ENCODE measurements around the gene APOB. TPM values are rescaled to one million over a fixed set of nuclear protein-coding genes. Genes with fewer than 3 reads are reported as not detected.
A peak's percentile ranks its signal among the peaks of the same experiment; 100 is the strongest.

Gene APOB
- total and polyA plus RNA-seq, 2 of the 13 experiments (the other 11 are each of a cell fraction or from before 2014, with no cell fraction given) = 1,569 to 2,515 TPM

- no peak for TF ChIP-seq GPBP1L1 (CRISPR knock-in tag; IDR thresholded peaks at IDR 0.05)
- TF ChIP-seq KDM2A (CRISPR knock-in tag; IDR thresholded peaks at IDR 0.05; ENCODE audit: borderline replicate concordance, low read depth) = peak; percentile 41; the same call in 1 of the 2 replicates
- TF ChIP-seq GABPB1 (CRISPR knock-in tag; IDR thresholded peaks at IDR 0.05) = 0 out of 2 replicates have a peak, but pooled peaks have one; percentile 24
- no peak for TF ChIP-seq CENPBD1 (CRISPR knock-in tag; IDR thresholded peaks at IDR 0.05; ENCODE audit: borderline replicate concordance, low read depth)
- TF ChIP-seq ETS1 (CRISPR knock-in tag; IDR thresholded peaks at IDR 0.05) = no peak
- no peak for TF ChIP-seq MTA3 (CRISPR knock-in tag; IDR thresholded peaks at IDR 0.05)
- TF ChIP-seq AHDC1 (CRISPR knock-in tag; IDR thresholded peaks at IDR 0.05; ENCODE audit: borderline replicate concordance) = no peak
- TF ChIP-seq TAF1 (CRISPR knock-in tag; IDR thresholded peaks at IDR 0.05) = no peak; the same call in 1 of the 2 replicates
- TF ChIP-seq CBX5 (CRISPR knock-in tag; IDR thresholded peaks at IDR 0.05; ENCODE audit: borderline replicate concordance) = no peak
- TF ChIP-seq BHLHE40 (IDR thresholded peaks at IDR 0.05; ENCODE audit: low read length) = no peak
- TF ChIP-seq ZNF564 (CRISPR knock-in tag; IDR thresholded peaks at IDR 0.05) = no peak
- no peak for TF ChIP-seq ZNF20 (CRISPR knock-in tag; IDR thresholded peaks at IDR 0.05)
- no peak for TF ChIP-seq PLSCR1 (CRISPR knock-in tag; IDR thresholded peaks at IDR 0.05; ENCODE audit: borderline replicate concordance)
- TF ChIP-seq ATF7-NPFF (CRISPR knock-in tag; IDR thresholded peaks at IDR 0.05; ENCODE audit: low read depth) = peak; percentile 55; the same call in 1 of the 2 replicates
- no peak for TF ChIP-seq BCLAF1 (IDR thresholded peaks at IDR 0.05)
These were observed 11.3 kb downstream of the APOB start (continued) for GRCh38 chr2:21032338-21033236.

Data from HepG2 (cell line).